ENCODE results near the gene FATE1.

- TF ChIP-seq, protein P1, sequence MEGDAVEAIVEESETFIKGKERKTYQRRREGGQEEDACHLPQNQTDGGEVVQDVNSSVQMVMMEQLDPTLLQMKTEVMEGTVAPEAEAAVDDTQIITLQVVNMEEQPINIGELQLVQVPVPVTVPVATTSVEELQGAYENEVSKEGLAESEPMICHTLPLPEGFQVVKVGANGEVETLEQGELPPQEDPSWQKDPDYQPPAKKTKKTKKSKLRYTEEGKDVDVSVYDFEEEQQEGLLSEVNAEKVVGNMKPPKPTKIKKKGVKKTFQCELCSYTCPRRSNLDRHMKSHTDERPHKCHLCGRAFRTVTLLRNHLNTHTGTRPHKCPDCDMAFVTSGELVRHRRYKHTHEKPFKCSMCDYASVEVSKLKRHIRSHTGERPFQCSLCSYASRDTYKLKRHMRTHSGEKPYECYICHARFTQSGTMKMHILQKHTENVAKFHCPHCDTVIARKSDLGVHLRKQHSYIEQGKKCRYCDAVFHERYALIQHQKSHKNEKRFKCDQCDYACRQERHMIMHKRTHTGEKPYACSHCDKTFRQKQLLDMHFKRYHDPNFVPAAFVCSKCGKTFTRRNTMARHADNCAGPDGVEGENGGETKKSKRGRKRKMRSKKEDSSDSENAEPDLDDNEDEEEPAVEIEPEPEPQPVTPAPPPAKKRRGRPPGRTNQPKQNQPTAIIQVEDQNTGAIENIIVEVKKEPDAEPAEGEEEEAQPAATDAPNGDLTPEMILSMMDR (conservative IDR thresholded peaks at IDR 0.05; ENCODE audit: low read length): no peak
- no peak for TF ChIP-seq EZH2phosphoT487 (IDR thresholded peaks at IDR 0.05; ENCODE audit: borderline replicate concordance)
Observed at GRCh38 chrX:151702026-151702714, 13.7 kb upstream of the FATE1 start.

All from Loucy (cell line).